SK-N-SH (cell line): Measurements from ENCODE around the gene VIPR2. TPM values are rescaled to one million over a fixed set of nuclear protein-coding genes. Genes with fewer than 3 reads are reported as not detected.

Source experiments
- CTCF ChIA-PET: fragments of 300-600, 350-600 bp; formaldehyde crosslinking; extraction: SDS; loops from one replicate; lab custom pipeline; 2021; lab: Yijun Ruan, JAX
- POLR2A ChIA-PET: fragments of 350-600 bp; sonication (Branson Sonifier 250); formaldehyde crosslinking; extraction: SDS; loops from one replicate; lab custom pipeline; 2020; ENCODE audit warnings: antibody characterized with exemption, inconsistent platforms; lab: Yijun Ruan, JAX
- DNase-seq: peaks from one replicate; pipeline ENCODE4 v3.0.0; 2012
- H2AFZ ChIP-seq: fragments of 200-600 bp; sonication (generic); 2 replicates; pipeline ENCODE4 v1.8.1; 2016; ENCODE audit warnings: antibody characterized with exemption, mild to moderate bottlenecking, low read depth
- H3F3A ChIP-seq: fragments of 200-600 bp; sonication (generic); replicated peaks from 2 replicates; pipeline ENCODE3; 2016; ENCODE audit warnings: antibody characterized with exemption, mild to moderate bottlenecking; ENCODE audit not compliant: insufficient read depth
- H3K27ac ChIP-seq, 2 experiments: fragments of 200-500 bp in 1 of 2; fragments of 200-600 bp in 1 of 2; sonication (Bioruptor generic) in 1 of 2; sonication (generic), shearing (Covaris generic) in 1 of 2; 2 replicates each; pipeline versions ENCODE4 v1.5.1 to v1.6.1; 2014 to 2016; ENCODE audit warnings: low read depth in 2 of 2, inconsistent platforms in 1 of 2, low read length in 1 of 2, mild to moderate bottlenecking in 1 of 2, mixed read lengths in 1 of 2
- H3K27me3 ChIP-seq: fragments of 200-600 bp; sonication (generic), shearing (Covaris generic); 2 replicates; pipeline ENCODE4 v1.6.1; 2016; ENCODE audit warnings: mixed run types; ENCODE audit not compliant: insufficient read depth
- H3K36me3 ChIP-seq, 2 experiments: fragments of 200-500 bp in 1 of 2; fragments of 200-600 bp in 1 of 2; sonication (Bioruptor generic) in 1 of 2; sonication (generic) in 1 of 2; replicated peaks in 1 of 2; 2 replicates each; pipeline versions ENCODE3 to v1.5.1; 2014 to 2016; ENCODE audit warnings: low read length in 1 of 2, mild to moderate bottlenecking in 1 of 2; ENCODE audit not compliant: insufficient read depth in 2 of 2, control insufficient read depth in 1 of 2
- H3K4me1 ChIP-seq, 2 experiments: fragments of 200-500 bp in 1 of 2; fragments of 200-600 bp in 1 of 2; sonication (Bioruptor generic) in 1 of 2; sonication (generic), shearing (Covaris generic) in 1 of 2; 2 replicates each; pipeline versions ENCODE4 v1.5.1 to v1.6.1; 2014 to 2016; ENCODE audit warnings: low read depth in 1 of 2, low read length in 1 of 2, mixed run types in 1 of 2; ENCODE audit not compliant: insufficient read depth in 2 of 2, control insufficient read depth in 1 of 2
- H3K4me2 ChIP-seq: fragments of 200-600 bp; sonication (generic), shearing (Covaris generic); 2 replicates; pipeline ENCODE4 v1.6.1; 2017; ENCODE audit warnings: mixed run types
- H3K4me3 ChIP-seq, 2 experiments: fragments of 200-500 bp in 1 of 2; fragments of 200-600 bp in 1 of 2; sonication (Bioruptor generic) in 1 of 2; sonication (generic), shearing (Covaris generic) in 1 of 2; 2 replicates each; pipeline versions ENCODE4 v1.5.1 to v1.8.1; 2014 to 2016; ENCODE audit warnings: low read depth in 2 of 2, inconsistent platforms in 1 of 2, low read length in 1 of 2, mild to moderate bottlenecking in 1 of 2, mixed read lengths in 1 of 2, moderate library complexity in 1 of 2
- H3K79me2 ChIP-seq: fragments of 200-600 bp; sonication (generic); 2 replicates; pipeline ENCODE4 v1.8.1; 2017; ENCODE audit warnings: mild to moderate bottlenecking; ENCODE audit not compliant: insufficient read depth
- H3K9ac ChIP-seq: fragments of 200-600 bp; sonication (generic); 2 replicates; pipeline ENCODE4 v1.6.1; 2017; ENCODE audit warnings: mixed run types
- H3K9me2 ChIP-seq: fragments of 200-600 bp; sonication (generic); 2 replicates; pipeline ENCODE4 v1.6.1; 2017; ENCODE audit warnings: mixed run types
- H3K9me3 ChIP-seq: fragments of 200-600 bp; sonication (generic); 2 replicates; pipeline ENCODE4 v1.6.1; 2017; ENCODE audit warnings: mixed run types, mild to moderate bottlenecking, moderate library complexity
- H4K20me1 ChIP-seq: fragments of 200-600 bp; sonication (generic); 2 replicates; pipeline ENCODE4 v1.6.1; 2017; ENCODE audit warnings: mild to moderate bottlenecking, mixed run types; ENCODE audit not compliant: insufficient read depth
- EP300 ChIP-seq, 2 experiments: IDR thresholded peaks; 2 replicates each; pipeline versions ENCODE4 v1.4.0 to v1.6.1; 2012; ENCODE audit warnings: borderline replicate concordance in 1 of 2, low read depth in 1 of 2, low read length in 1 of 2
- EZH2phosphoT487 ChIP-seq: fragments of 200-600 bp; sonication (generic); IDR thresholded peaks from 2 replicates; pipeline ENCODE4 v1.6.1; 2017; ENCODE audit warnings: low read depth, mixed run types, mild to moderate bottlenecking, antibody characterized with exemption, moderate library complexity, borderline replicate concordance
- GATA2 ChIP-seq: sonication (generic); formaldehyde crosslinking; IDR thresholded peaks from 2 replicates; pipeline ENCODE4 v1.5.0; 2020; ENCODE audit warnings: mild to moderate bottlenecking, missing genetic modification reagents
- MEF2A ChIP-seq: IDR thresholded peaks from 2 replicates; pipeline ENCODE4 v1.4.0; 2012; ENCODE audit warnings: low read depth, borderline replicate concordance
- NFIC ChIP-seq: IDR thresholded peaks from 2 replicates; pipeline ENCODE4 v1.4.0; 2012; ENCODE audit warnings: borderline replicate concordance
- NRF1 ChIP-seq: IDR thresholded peaks from 2 replicates; pipeline ENCODE4 v1.6.1; 2012; ENCODE audit warnings: low read depth, mild to moderate bottlenecking, low read length
- RCOR1 ChIP-seq: fragments of 150-350 bp; IDR thresholded peaks from 2 replicates; pipeline ENCODE4 v1.6.1; 2017; ENCODE audit warnings: antibody characterized with exemption, low read length
- SIN3A ChIP-seq: IDR thresholded peaks from 2 replicates; pipeline ENCODE4 v1.6.1; 2012; ENCODE audit warnings: low read depth, mild to moderate bottlenecking, low read length, moderate library complexity, borderline replicate concordance
- SMC3 ChIP-seq: IDR thresholded peaks from 2 replicates; pipeline ENCODE4 v1.6.1; 2012; ENCODE audit warnings: low read depth, low read length, improper control_type of control experiment
- USF2 ChIP-seq: fragments of 150-350 bp; IDR thresholded peaks from 2 replicates; pipeline ENCODE4 v1.6.1; 2017; ENCODE audit warnings: antibody characterized with exemption, low read length, low read depth, borderline replicate concordance
- YY1 ChIP-seq: IDR thresholded peaks from 2 replicates; pipeline ENCODE4 v1.4.0; 2012; ENCODE audit warnings: low read depth, mild to moderate bottlenecking
- ZBTB33 ChIP-seq: IDR thresholded peaks from 2 replicates; pipeline ENCODE4 v1.4.0; 2012; ENCODE audit warnings: low read depth, borderline replicate concordance
- WGBS: methylation state at CpG from one replicate; pipeline ENCODE4 v1.1.6; 2017; ENCODE audit warnings: low lambda C conversion rate; 5-methylcytosine and 5-hydroxymethylcytosine counted together
- polyA plus RNA-seq, 3 experiments: library from polyadenylated mRNA; depleted of rRNA; stranded (reverse); fragments of >200 nt; gene quantifications; 2 replicates each; pipeline ENCODE4 v1.2.3, GENCODE V29; 2012

Gene VIPR2
- polyA plus RNA-seq, 1 of the 3 experiments (the other 2 are of a cell fraction), result not detected

- Histone ChIP-seq H3K9me2 (peaks cover 7% of the 10 kb centered on the region; the same call in 1 of the 2 replicates), H3K4me2 (no peak overlapping the region), H3K4me3 (no peak overlapping the region), H3K27ac (no peak overlapping the region), H4K20me1 (no peaks in the 10 kb centered on the region), H3K9me3 (no peaks in the 10 kb centered on the region), H3K4me1 (no peaks in the 10 kb centered on the region; a peak in 1 of 4 replicates), H3F3A (no peaks in the 10 kb centered on the region), H3K9ac (no peak overlapping the region), H3K27me3 (no peaks in the 10 kb centered on the region), H3K36me3 (no peaks in the 10 kb centered on the region), H3K79me2 (no peaks in the 10 kb centered on the region), H2AFZ (no peak overlapping the region)
- 45% methylated on average over 8 of the region's 8 CpGs for WGBS
- DNase-seq, result no peak
- ChIA-PET POLR2A (no interaction called here), CTCF (no interaction called here)
- TF ChIP-seq NFIC (no peak), YY1 (no peak)
Observed at GRCh38 chr7:159130820-159131219, 13.8 kb downstream of the VIPR2 start.

- WGBS, result 41% methylated on average over 9 of the region's 9 CpGs
- ChIA-PET CTCF (no interaction called here), POLR2A (no interaction called here)
- Histone ChIP-seq H3K36me3 (no peaks in the 10 kb centered on the region), H2AFZ (no peak overlapping the region), H3K4me3 (no peak overlapping the region), H3K4me1 (no peaks in the 10 kb centered on the region; a peak in 1 of 4 replicates), H3K9ac (no peak overlapping the region), H3K27me3 (no peaks in the 10 kb centered on the region), H3K27ac (no peak overlapping the region), H3K9me3 (no peaks in the 10 kb centered on the region), H3K9me2 (peaks cover 7% of the 10 kb centered on the region; the same call in 1 of the 2 replicates), H3F3A (no peaks in the 10 kb centered on the region), H3K79me2 (no peaks in the 10 kb centered on the region), H3K4me2 (no peak overlapping the region), H4K20me1 (no peaks in the 10 kb centered on the region)
- no peak for DNase-seq
- no peak for TF ChIP-seq RCOR1
- TF ChIP-seq SIN3A, result no peak
- no peak for TF ChIP-seq MEF2A
- no peak for TF ChIP-seq USF2
- TF ChIP-seq NRF1, result no peak
- TF ChIP-seq NFIC, result no peak
- no peak for TF ChIP-seq GATA2 (CRISPR knock-in tag)
- no peak for TF ChIP-seq EP300 (IDR thresholded peaks at IDR 0.05; ENCODE audit: borderline replicate concordance in 1 of 2, low read depth in 1 of 2, low read length in 1 of 2)
- TF ChIP-seq SMC3, result no peak
- TF ChIP-seq ZBTB33, result no peak
- no peak for TF ChIP-seq YY1
- no peak for TF ChIP-seq EZH2phosphoT487
Observed at GRCh38 chr7:159130199-159130775, 14.4 kb downstream of the VIPR2 start.
